ENCODE results near the gene CYP1B1.
"Not testable (repeated sequence)": the region's sequence is repeated elsewhere in the genome, so short reads cannot be mapped to it uniquely, and the experiment has no call there.

Gene CYP1B1

GRCh38 chr2:38032946-38033345 is 43.0 kb downstream of the CYP1B1 start:
- DNase-seq (ENCODE audit: low spot score): no peak

GRCh38 chr2:38030635-38031355 is 45.2 kb downstream of the CYP1B1 start:
- no peak for DNase-seq (ENCODE audit: low spot score)

- no peak for DNase-seq (ENCODE audit: low spot score)
Observed at GRCh38 chr2:38029512-38029911, 46.4 kb downstream of the CYP1B1 start.

- DNase-seq (ENCODE audit: low spot score): no peak
Observed at GRCh38 chr2:38028829-38029228, 47.1 kb downstream of the CYP1B1 start.

GRCh38 chr2:38026846-38027245 is 49.1 kb downstream of the CYP1B1 start:
- no peak for DNase-seq (ENCODE audit: low spot score)

- DNase-seq (ENCODE audit: low spot score): no peak
Observed at GRCh38 chr2:38021589-38021988, 54.4 kb downstream of the CYP1B1 start.

GRCh38 chr2:38020359-38021069 is 55.4 kb downstream of the CYP1B1 start:
- DNase-seq (ENCODE audit: low spot score): not testable (repeated sequence)

GRCh38 chr2:38017836-38018235 is 58.1 kb downstream of the CYP1B1 start:
- DNase-seq (ENCODE audit: low spot score): no peak
